ENCODE results near the gene STRN3. TPM values are rescaled to one million over a fixed set of nuclear protein-coding genes. Genes with fewer than 3 reads are reported as not detected.

Gene STRN3
- total and polyA plus RNA-seq, 2 of the 4 experiments (the other 2 are of a cell fraction) = 10.8 to 78.7 TPM

GRCh38 chr14:31068235-31068634, 42.1 kb upstream of the STRN3 start:
- DNase-seq (no peak), ATAC-seq (ENCODE audit: low read depth) (no peak)
- Histone ChIP-seq H3K23ac (ENCODE audit: low read depth, low read length) (no peak overlapping the region), H4K91ac (ENCODE audit: insufficient read depth, low read depth, low read length) (no peak overlapping the region), H3K27me3 (ENCODE audit: control insufficient read depth, insufficient read depth, low read length) (no peaks in the 10 kb centered on the region), H2BK20ac (ENCODE audit: low read depth, low read length) (no peak overlapping the region), H2AK5ac (ENCODE audit: low read depth, low read length) (no peak overlapping the region), H3K36me3 (ENCODE audit: control insufficient read depth, insufficient read depth, low read length) (no peaks in the 10 kb centered on the region), H2AFZ (replicated peaks; ENCODE audit: low read length, poor library complexity) (no peak overlapping the region), H3K4me2 (ENCODE audit: low read depth, low read length) (no peak overlapping the region), H4K5ac (ENCODE audit: low read depth, low read length) (no peak overlapping the region), H2AK9ac (replicated peaks; ENCODE audit: low read depth, low read length, poor library complexity) (no peak overlapping the region), H3K79me1 (ENCODE audit: low read depth in 1 of 2, low read length in 2 of 2) (peaks cover 0 to 3% of the 10 kb centered on the region in 2 experiments; a peak in 1 of 4 replicates), H3K56ac (ENCODE audit: extremely low read depth, insufficient read depth, low read length) (no peak overlapping the region), H3K14ac (replicated peaks; ENCODE audit: low read depth, low read length) (no peak overlapping the region), H3K9me1 (ENCODE audit: insufficient read depth, low read length) (no peaks in the 10 kb centered on the region; the same call in 1 of the 2 replicates), H3K4me1 (ENCODE audit: control insufficient read depth, insufficient read depth, low read length) (no peaks in the 10 kb centered on the region), H3K18ac (ENCODE audit: low read depth, low read length) (no peak overlapping the region; the same call in 1 of the 2 replicates), H4K20me1 (ENCODE audit: insufficient read depth, low read length) (no peaks in the 10 kb centered on the region), H2BK15ac (ENCODE audit: low read depth, low read length) (no peak overlapping the region), H4K8ac (ENCODE audit: low read depth in 2 of 2, low read length in 2 of 2) (no peak overlapping the region), H2BK120ac (ENCODE audit: low read depth, low read length) (no peak overlapping the region), H3K27ac (ENCODE audit: insufficient read depth, low read length) (no peak overlapping the region), H3K4ac (ENCODE audit: low read depth, low read length) (no peak overlapping the region), H3K9ac (ENCODE audit: low read depth, low read length) (no peak overlapping the region), H3K4me3 (ENCODE audit: insufficient read depth, low read depth, low read length) (no peak overlapping the region), H2BK5ac (ENCODE audit: low read depth, low read length, poor library complexity, severe bottlenecking) (no peak overlapping the region), H3K9me3 (ENCODE audit: control insufficient read depth, insufficient read depth, low read length) (no peaks in the 10 kb centered on the region)
- POLR2A ChIA-PET (ENCODE audit: unreplicated experiment) = no interaction called here
- WGBS, 2 experiments (ENCODE audit: extremely low coverage in 2 of 2, insufficient read length in 1 of 2) = no CpG with 5 or more reads among the region's 1 CpG
- CTCF ChIA-PET = no interaction called here
- TF ChIP-seq FOS (IDR thresholded peaks at IDR 0.05; ENCODE audit: low read depth, low read length) (no peak), CEBPB (IDR thresholded peaks at IDR 0.05; ENCODE audit: low read depth, low read length) (no peak), MAFK (IDR thresholded peaks at IDR 0.05; ENCODE audit: low read depth, low read length) (no peak), RCOR1 (IDR thresholded peaks at IDR 0.05; ENCODE audit: insufficient replicate concordance, low read length) (no peak), CHD1 (IDR thresholded peaks at IDR 0.05; ENCODE audit: low read depth, low read length) (no peak), MAZ (IDR thresholded peaks at IDR 0.05; ENCODE audit: borderline replicate concordance, low read depth, low read length) (no peak), RAD21 (IDR thresholded peaks at IDR 0.05; ENCODE audit: low read length) (no peak), NFE2L2 (IDR thresholded peaks at IDR 0.05; ENCODE audit: low read depth, low read length) (no peak), SMC3 (IDR thresholded peaks at IDR 0.05; ENCODE audit: low read depth, low read length) (no peak), MXI1 (IDR thresholded peaks at IDR 0.05; ENCODE audit: borderline replicate concordance, low read depth, low read length) (no peak), BHLHE40 (IDR thresholded peaks at IDR 0.05; ENCODE audit: low read depth, low read length) (no peak)
- TF ChIP-seq, protein P1, sequence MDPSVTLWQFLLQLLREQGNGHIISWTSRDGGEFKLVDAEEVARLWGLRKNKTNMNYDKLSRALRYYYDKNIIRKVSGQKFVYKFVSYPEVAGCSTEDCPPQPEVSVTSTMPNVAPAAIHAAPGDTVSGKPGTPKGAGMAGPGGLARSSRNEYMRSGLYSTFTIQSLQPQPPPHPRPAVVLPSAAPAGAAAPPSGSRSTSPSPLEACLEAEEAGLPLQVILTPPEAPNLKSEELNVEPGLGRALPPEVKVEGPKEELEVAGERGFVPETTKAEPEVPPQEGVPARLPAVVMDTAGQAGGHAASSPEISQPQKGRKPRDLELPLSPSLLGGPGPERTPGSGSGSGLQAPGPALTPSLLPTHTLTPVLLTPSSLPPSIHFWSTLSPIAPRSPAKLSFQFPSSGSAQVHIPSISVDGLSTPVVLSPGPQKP (IDR thresholded peaks at IDR 0.05; ENCODE audit: borderline replicate concordance, low read depth, low read length) = no peak
- TF ChIP-seq, protein P2, sequence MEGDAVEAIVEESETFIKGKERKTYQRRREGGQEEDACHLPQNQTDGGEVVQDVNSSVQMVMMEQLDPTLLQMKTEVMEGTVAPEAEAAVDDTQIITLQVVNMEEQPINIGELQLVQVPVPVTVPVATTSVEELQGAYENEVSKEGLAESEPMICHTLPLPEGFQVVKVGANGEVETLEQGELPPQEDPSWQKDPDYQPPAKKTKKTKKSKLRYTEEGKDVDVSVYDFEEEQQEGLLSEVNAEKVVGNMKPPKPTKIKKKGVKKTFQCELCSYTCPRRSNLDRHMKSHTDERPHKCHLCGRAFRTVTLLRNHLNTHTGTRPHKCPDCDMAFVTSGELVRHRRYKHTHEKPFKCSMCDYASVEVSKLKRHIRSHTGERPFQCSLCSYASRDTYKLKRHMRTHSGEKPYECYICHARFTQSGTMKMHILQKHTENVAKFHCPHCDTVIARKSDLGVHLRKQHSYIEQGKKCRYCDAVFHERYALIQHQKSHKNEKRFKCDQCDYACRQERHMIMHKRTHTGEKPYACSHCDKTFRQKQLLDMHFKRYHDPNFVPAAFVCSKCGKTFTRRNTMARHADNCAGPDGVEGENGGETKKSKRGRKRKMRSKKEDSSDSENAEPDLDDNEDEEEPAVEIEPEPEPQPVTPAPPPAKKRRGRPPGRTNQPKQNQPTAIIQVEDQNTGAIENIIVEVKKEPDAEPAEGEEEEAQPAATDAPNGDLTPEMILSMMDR (conservative IDR thresholded peaks at IDR 0.05; ENCODE audit: low read depth, low read length) = no peak
- intact Hi-C loops (cut with micrococcal nuclease) (no loop called here), dilution Hi-C loops (cut with HindIII; ENCODE audit: low sequenced_read_pairs, unreplicated experiment) (no loop called here), in situ Hi-C loops (cut with MboI; ENCODE audit: low sequenced_read_pairs) (no loop called here)
- BruUV-seq (replicated peaks) = no TSS peak

All from IMR-90 (cell line).